Measurements from ENCODE around the gene RAB11A. TPM values are rescaled to one million over a fixed set of nuclear protein-coding genes. Genes with fewer than 3 reads are reported as not detected.

RAB11A gene
- total RNA-seq, 2 experiments from 2014 or later, result 130 to 197 TPM

- Histone ChIP-seq H3K9me3 (ENCODE audit: low read length) (no peaks in the 10 kb centered on the region), H2AFZ (ENCODE audit: low read length) (no peak overlapping the region), H4K20me1 (ENCODE audit: insufficient read depth, low read length) (no peaks in the 10 kb centered on the region), H3K79me2 (ENCODE audit: insufficient read depth, low read depth, low read length) (no peaks in the 10 kb centered on the region), H3K27ac (ENCODE audit: low read depth, low read length, poor library complexity, severe bottlenecking) (no peak overlapping the region), H3K4me2 (ENCODE audit: low read length) (no peak overlapping the region), H3K36me3 (ENCODE audit: insufficient read depth, low read length) (0 out of 2 replicates have a peak, but pooled peaks cover 3% of the 10 kb centered on the region), H3K4me1 (ENCODE audit: insufficient read depth, low read length, poor library complexity, severe bottlenecking) (peaks cover 30% of the 10 kb centered on the region), H3K4me3 (ENCODE audit: low read depth, low read length, poor library complexity, severe bottlenecking) (no peak overlapping the region), H3K9me2 (ENCODE audit: insufficient read depth, low read length) (no peaks in the 10 kb centered on the region)
- no peak for TF ChIP-seq CTCF (conservative IDR thresholded peaks at IDR 0.05; ENCODE audit: low read length)
- TF ChIP-seq EZH2phosphoT487 (IDR thresholded peaks at IDR 0.05; ENCODE audit: borderline replicate concordance, low read depth, low read length), result no peak
- POLR2A ChIA-PET, result interaction anchor here (0.5 to 0.6 kb wide), 2 partner anchors 628 to 705 kb away, joined by 4 to 5 read pairs; partner anchors contain the start of gene PARP16
- CTCF ChIA-PET (ENCODE audit: unreplicated experiment), result no interaction called here
- no peak for DNase-seq (ENCODE audit: low spot score)
- no TSS peak for BruUV-seq (replicated peaks)
- intact Hi-C loops (cut with micrococcal nuclease; ENCODE audit: unreplicated experiment), result no loop called here
Observed at GRCh38 chr15:65914386-65914785, 45.1 kb downstream of the RAB11A start.

- TF ChIP-seq CTCF (conservative IDR thresholded peaks at IDR 0.05; ENCODE audit: low read length) (no peak), EZH2phosphoT487 (IDR thresholded peaks at IDR 0.05; ENCODE audit: borderline replicate concordance, low read depth, low read length) (no peak)
- POLR2A ChIA-PET, result interaction anchor here (0.5 to 0.6 kb wide), 2 partner anchors 629 to 706 kb away, joined by 4 to 5 read pairs; partner anchors contain the start of gene PARP16
- Histone ChIP-seq H3K27ac (ENCODE audit: low read depth, low read length, poor library complexity, severe bottlenecking) (no peak overlapping the region), H3K36me3 (ENCODE audit: insufficient read depth, low read length) (0 out of 2 replicates have a peak, but pooled peaks cover 3% of the 10 kb centered on the region), H3K9me3 (ENCODE audit: low read length) (no peaks in the 10 kb centered on the region), H3K4me2 (ENCODE audit: low read length) (peak overlapping the region; percentile 35), H2AFZ (ENCODE audit: low read length) (no peak overlapping the region), H3K4me3 (ENCODE audit: low read depth, low read length, poor library complexity, severe bottlenecking) (no peak overlapping the region), H3K79me2 (ENCODE audit: insufficient read depth, low read depth, low read length) (no peaks in the 10 kb centered on the region), H3K4me1 (ENCODE audit: insufficient read depth, low read length, poor library complexity, severe bottlenecking) (peaks cover 30% of the 10 kb centered on the region), H4K20me1 (ENCODE audit: insufficient read depth, low read length) (no peaks in the 10 kb centered on the region), H3K9me2 (ENCODE audit: insufficient read depth, low read length) (no peaks in the 10 kb centered on the region)
- intact Hi-C loops (cut with micrococcal nuclease; ENCODE audit: unreplicated experiment), result no loop called here
- BruUV-seq (replicated peaks), result no TSS peak
- CTCF ChIA-PET (ENCODE audit: unreplicated experiment), result interaction anchor here (0.6 kb wide), 1 partner anchor 147 kb away, joined by 3 read pairs; no protein-coding TSS in a partner anchor
- peak; percentile 58 for DNase-seq (ENCODE audit: low spot score)
Observed at GRCh38 chr15:65914981-65915925, 46.0 kb downstream of the RAB11A start.

Data from OCI-LY7 (cell line).